NCI-H2107 treated with DMSO at 0.1 percent for 48 hours (cell line): ENCODE results near the gene PNO1.

ENCODE experiments used
- DNase-seq: peaks from one replicate; lab custom pipeline; 2025; ENCODE audit not compliant: unreplicated experiment; lab: John Stamatoyannopoulos, UW

PNO1 gene

DNA sequence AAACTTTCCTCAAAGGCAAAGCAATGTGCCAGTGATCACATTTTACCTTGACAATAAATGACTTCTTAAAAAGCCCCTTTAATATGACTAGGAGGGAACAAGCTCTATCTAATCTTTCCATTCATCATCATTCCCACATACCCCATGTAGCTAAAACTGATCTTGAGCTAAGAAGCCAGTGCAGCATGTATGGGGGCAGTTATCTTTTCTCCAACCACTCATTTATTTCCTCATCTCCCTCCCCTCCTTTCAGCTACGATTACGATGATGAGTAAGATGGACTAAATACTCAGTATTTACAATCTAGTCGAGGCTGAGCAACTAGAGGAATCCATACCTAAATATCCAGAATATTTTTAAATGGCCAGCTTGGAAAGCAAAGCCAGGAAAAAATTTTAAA is 35.5 kb downstream of the PNO1 start:
- no peak for DNase-seq

DNA sequence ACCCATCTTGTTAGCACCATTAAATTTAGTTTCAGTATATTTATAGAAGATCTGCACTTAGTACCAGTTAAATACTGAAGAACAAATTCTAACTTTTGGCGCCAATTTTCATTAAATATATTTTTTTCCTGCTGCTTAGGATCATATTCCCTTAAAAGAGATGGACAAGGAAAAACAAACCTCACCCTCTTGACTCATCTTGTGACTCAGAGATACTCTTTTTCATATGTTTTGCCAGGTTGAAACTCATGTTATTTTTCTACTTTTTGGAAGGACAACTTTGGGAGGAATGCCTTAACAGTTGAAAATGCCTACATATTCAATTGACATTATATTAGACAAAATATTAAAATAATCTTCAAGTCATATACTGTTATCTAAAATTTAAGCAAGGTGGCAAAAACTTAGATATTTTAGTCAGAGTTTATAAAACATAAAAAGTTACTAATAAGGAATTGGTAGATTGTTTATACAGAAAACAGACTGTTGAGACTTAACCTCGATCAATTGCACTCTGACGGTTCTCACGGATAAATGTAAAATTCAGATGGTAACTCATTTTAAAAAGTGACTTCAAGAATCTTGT is 36.2 kb downstream of the PNO1 start:
- DNase-seq, result no peak

GRCh38 chr2:68195096-68195495 is 37.4 kb downstream of the PNO1 start:
- DNase-seq, result no peak

DNA sequence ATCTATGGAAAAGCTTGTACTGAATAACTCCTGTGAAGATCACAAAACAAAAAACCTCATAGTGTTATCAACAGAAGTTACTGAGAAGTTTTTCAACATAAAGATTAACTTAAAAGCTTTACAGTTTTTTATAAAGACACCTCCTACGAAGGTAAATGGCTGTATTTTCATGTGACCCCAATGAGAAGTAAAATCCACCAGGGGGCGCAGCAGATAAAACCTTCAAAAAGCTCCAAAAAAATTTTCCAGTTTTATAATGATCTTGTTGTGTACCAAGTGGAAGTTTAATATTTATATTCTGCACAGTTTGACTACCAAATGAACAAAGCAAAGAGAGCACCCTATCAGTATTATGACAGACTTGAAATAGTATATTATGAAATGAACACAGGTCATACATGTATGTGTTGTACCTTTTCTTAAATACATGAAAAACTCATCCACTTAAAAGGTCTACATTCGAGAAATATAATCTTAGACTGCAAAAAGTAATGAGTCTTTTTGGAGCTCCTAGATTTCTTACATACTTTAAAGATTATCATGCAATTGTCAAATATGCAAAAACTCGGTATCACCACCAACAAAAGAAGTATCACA is 38.5 kb downstream of the PNO1 start:
- DNase-seq, result no peak

- no peak for DNase-seq
Measured at GRCh38 chr2:68200157-68200787, 42.6 kb downstream of the PNO1 start.

GRCh38 chr2:68203587-68203986 is 45.9 kb downstream of the PNO1 start:
- DNase-seq, result no peak

DNA sequence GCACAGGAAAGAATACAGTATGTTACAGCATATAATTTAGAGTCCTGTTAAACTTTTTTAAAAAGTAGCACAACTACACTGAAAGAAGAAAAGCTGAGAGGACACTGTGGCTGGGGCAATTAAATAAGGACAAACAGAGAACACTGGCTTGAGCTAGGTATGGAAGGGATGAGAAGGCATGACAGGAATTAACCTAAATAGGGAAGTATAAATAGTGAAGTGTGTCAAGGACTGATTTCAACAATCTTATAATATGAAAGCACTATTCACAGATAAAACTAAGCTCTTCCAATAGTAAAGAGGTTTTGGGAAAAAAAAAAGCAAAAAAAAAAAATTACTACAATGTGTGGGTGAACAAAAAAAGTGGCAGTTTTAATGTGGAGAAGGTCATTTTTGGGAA is 49.1 kb downstream of the PNO1 start:
- no peak for DNase-seq

- DNase-seq, result no peak
Measured at GRCh38 chr2:68214381-68214780, 56.7 kb downstream of the PNO1 start.

GRCh38 chr2:68216454-68217310 is 59.0 kb downstream of the PNO1 start:
- DNase-seq, result no peak

GRCh38 chr2:68217729-68218128 is 60.0 kb downstream of the PNO1 start:
- no peak for DNase-seq

DNA sequence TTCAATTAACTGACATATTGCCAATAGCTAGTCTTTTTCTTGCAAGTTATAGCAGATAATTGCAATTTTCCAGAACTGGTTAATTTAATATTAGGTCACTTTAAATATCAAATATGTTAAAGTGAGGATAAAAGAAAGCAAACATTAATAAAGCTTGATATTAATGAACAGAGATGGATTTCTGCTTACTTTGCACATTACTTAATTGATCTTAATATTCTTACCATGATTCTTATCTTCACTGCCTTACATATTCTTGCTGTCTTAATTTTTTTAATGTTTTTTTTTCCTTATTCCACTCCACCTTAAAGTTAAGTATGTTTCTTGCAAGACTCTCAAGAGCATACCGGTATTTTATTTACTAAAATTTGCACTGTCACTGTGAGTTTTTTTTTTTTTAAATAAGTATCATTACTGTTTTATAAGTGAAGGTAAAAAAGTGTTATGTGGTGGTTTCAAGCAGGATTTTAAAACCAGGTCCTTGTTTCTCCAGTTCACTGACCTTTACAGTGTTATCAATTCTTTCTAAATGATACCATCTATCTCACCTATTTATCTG is 60.7 kb downstream of the PNO1 start:
- DNase-seq, result no peak

GRCh38 chr2:68222287-68222686 is 64.6 kb downstream of the PNO1 start:
- DNase-seq, result no peak

DNA sequence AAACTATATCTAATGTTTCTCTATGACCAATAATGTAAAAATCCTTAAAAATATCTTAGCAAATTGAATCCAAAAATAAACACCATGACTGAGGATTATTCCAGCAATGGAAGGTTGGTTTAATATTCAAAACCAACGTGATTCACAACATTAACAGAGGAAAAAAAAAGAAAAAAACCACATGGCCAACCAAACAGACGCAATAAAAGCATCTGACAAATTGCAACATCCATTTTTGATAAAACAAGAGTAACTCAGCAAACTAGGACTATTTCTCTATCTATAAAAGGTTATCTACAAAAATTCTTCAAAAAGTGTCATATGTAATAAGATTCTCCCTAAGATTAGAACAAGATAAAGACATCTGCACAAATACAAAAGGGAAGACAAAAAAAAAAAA is 65.7 kb downstream of the PNO1 start:
- DNase-seq, result no peak

DNA sequence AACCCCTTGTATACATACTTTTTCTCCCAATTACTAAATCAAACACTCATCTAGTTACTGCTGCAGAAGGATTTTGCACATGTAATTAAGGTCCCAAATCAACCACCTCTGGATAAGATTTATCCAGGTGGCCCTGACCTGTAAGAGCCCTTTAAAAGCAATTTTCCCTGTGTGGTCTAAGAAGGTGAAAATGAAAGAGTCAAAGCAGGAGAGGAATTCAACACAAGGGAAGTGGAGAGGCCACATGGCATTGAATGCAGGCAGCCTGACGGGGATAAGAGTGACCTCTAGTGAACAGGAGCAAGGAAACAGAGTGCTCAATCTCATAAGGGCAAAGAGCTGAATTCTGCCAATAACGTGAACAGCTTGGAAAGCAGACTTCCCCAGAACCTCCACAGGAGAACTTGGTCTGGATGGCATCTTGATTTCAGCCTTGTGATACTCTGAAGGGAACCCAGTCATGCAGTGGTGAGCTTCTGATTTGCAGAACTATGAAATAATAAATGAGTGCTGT is 67.5 kb downstream of the PNO1 start:
- peak; percentile 31 for DNase-seq
